WTC11 (cell line): Measurements from ENCODE around the gene SLC24A4. TPM values are rescaled to one million over a fixed set of nuclear protein-coding genes. Genes with fewer than 3 reads are reported as not detected.

ENCODE experiments used
- ATAC-seq: fragments of 200-7000 bp; cut with Tn5 transposase; 2 replicates; pipeline ENCODE4 v1.10.0; 2021; ENCODE audit warnings: mild to moderate bottlenecking, moderate library complexity
- CTCF ChIA-PET: fragments of 300-600 bp; sonication (Branson Sonifier 250); formaldehyde crosslinking; loops from one replicate; lab custom pipeline; 2021; ENCODE audit warnings: antibody characterized with exemption; lab: Charles Lee
- POLR2A ChIA-PET: fragments of 350-600 bp; sonication (Branson Sonifier 250); formaldehyde crosslinking; loops from one replicate; lab custom pipeline; 2021; ENCODE audit warnings: antibody characterized with exemption; lab: Charles Lee
- DNase-seq: peaks from one replicate; pipeline ENCODE4 v3.0.0; 2021; ENCODE audit warnings: low spot score
- H3K27ac Mint-ChIP-seq: 2 replicates; pipeline ENCODE4 v1.8.0; 2021; ENCODE audit warnings: mixed read lengths
- H3K27me3 Mint-ChIP-seq: 2 replicates; pipeline ENCODE4 v1.8.0; 2021; ENCODE audit warnings: low read depth, mild to moderate bottlenecking, moderate library complexity, mixed read lengths
- H3K36me3 Mint-ChIP-seq: 2 replicates; pipeline ENCODE4 v1.8.0; 2021; ENCODE audit warnings: mixed read lengths
- H3K4me1 Mint-ChIP-seq: 2 replicates; pipeline ENCODE4 v1.8.0; 2022; ENCODE audit warnings: mixed read lengths
- H3K4me3 Mint-ChIP-seq: 2 replicates; pipeline ENCODE4 v1.8.0; 2021; ENCODE audit warnings: mild to moderate bottlenecking, moderate library complexity, mixed read lengths
- H3K9me3 Mint-ChIP-seq: 2 replicates; pipeline ENCODE4 v1.8.0; 2021; ENCODE audit warnings: mixed read lengths
- CREB1 ChIP-seq: sonication (generic); formaldehyde crosslinking; IDR thresholded peaks from 2 replicates; pipeline ENCODE4 v1.8.0; 2023; ENCODE audit warnings: mild to moderate bottlenecking, missing genetic modification reagents
- GRHL2 ChIP-seq: fragments of 250-450 bp; sonication (Bioruptor Pico); IDR thresholded peaks from 2 replicates; pipeline ENCODE4 v1.8.0; 2022; ENCODE audit warnings: mild to moderate bottlenecking, moderate library complexity; ENCODE audit not compliant: insufficient replicate concordance, severe bottlenecking
- IRF2 ChIP-seq: sonication (generic); formaldehyde crosslinking; IDR thresholded peaks from 2 replicates; pipeline ENCODE4 v1.8.0; 2022; ENCODE audit warnings: low read depth, missing genetic modification reagents, borderline replicate concordance
- MXD4 ChIP-seq: fragments of 250-450 bp; sonication (Bioruptor Pico); IDR thresholded peaks from 2 replicates; pipeline ENCODE4 v1.8.0; 2021; ENCODE audit warnings: mild to moderate bottlenecking, moderate library complexity, borderline replicate concordance
- NFATC4 ChIP-seq: fragments of 250-450 bp; sonication (Bioruptor Pico); IDR thresholded peaks from 2 replicates; pipeline ENCODE4 v1.9.0; 2021; ENCODE audit warnings: mild to moderate bottlenecking
- NFE2L1 ChIP-seq: sonication (generic); formaldehyde crosslinking; IDR thresholded peaks from 2 replicates; pipeline ENCODE4 v1.8.1; 2023; ENCODE audit warnings: missing genetic modification reagents
- SMAD4 ChIP-seq: sonication (generic); formaldehyde crosslinking; IDR thresholded peaks from 2 replicates; pipeline ENCODE4 v1.8.0; 2022; ENCODE audit warnings: mild to moderate bottlenecking, missing genetic modification reagents
- SP1 ChIP-seq: sonication (generic); formaldehyde crosslinking; conservative IDR thresholded peaks from 2 replicates; pipeline ENCODE4 v1.8.1; 2022; ENCODE audit warnings: missing genetic modification reagents
- ZNF138 ChIP-seq: sonication (generic); formaldehyde crosslinking; conservative IDR thresholded peaks from 2 replicates; pipeline ENCODE4 v1.8.1; 2022; ENCODE audit warnings: mild to moderate bottlenecking, moderate library complexity, missing genetic modification reagents
- ZNF219 ChIP-seq: sonication (generic); formaldehyde crosslinking; IDR thresholded peaks from 2 replicates; pipeline ENCODE4 v1.8.0; 2023; ENCODE audit warnings: missing genetic modification reagents, mild to moderate bottlenecking, borderline replicate concordance
- total RNA-seq: library from RNA; stranded (reverse); gene quantifications from 3 replicates; pipeline ENCODE4 v1.2.3, GENCODE V29; 2021
- TF ChIP-seq, protein P1 (sequence below): fragments of 200-600 bp; IDR thresholded peaks from 2 replicates; pipeline ENCODE4 v1.8.0; 2022; ENCODE audit warnings: antibody characterized with exemption
- TF ChIP-seq, protein P2 (sequence below): fragments of 250-450 bp; sonication (Bioruptor Pico); IDR thresholded peaks from 2 replicates; pipeline ENCODE4 v1.9.0; 2021; ENCODE audit warnings: mild to moderate bottlenecking, borderline replicate concordance
- TF ChIP-seq, protein P3 (sequence below): sonication (generic); formaldehyde crosslinking; IDR thresholded peaks from 2 replicates; pipeline ENCODE4 v1.8.0; 2022; ENCODE audit warnings: mild to moderate bottlenecking, missing genetic modification reagents
- TF ChIP-seq, protein P4 (sequence below): sonication (generic); formaldehyde crosslinking; IDR thresholded peaks from 2 replicates; pipeline ENCODE4 v1.8.0; 2022; ENCODE audit warnings: missing genetic modification reagents
- TF ChIP-seq, protein P5 (sequence below): sonication (generic); formaldehyde crosslinking; IDR thresholded peaks from 2 replicates; pipeline ENCODE4 v1.8.1; 2023; ENCODE audit warnings: mild to moderate bottlenecking, moderate library complexity, missing genetic modification reagents
- TF ChIP-seq, protein P6 (sequence below): fragments of 250-450 bp; sonication (Bioruptor Pico); IDR thresholded peaks from 2 replicates; pipeline ENCODE4 v1.9.0; 2021; ENCODE audit warnings: mild to moderate bottlenecking

The SLC24A4 gene
- total RNA-seq, 1 experiment from 2014 or later: 0.90 TPM

DNA sequence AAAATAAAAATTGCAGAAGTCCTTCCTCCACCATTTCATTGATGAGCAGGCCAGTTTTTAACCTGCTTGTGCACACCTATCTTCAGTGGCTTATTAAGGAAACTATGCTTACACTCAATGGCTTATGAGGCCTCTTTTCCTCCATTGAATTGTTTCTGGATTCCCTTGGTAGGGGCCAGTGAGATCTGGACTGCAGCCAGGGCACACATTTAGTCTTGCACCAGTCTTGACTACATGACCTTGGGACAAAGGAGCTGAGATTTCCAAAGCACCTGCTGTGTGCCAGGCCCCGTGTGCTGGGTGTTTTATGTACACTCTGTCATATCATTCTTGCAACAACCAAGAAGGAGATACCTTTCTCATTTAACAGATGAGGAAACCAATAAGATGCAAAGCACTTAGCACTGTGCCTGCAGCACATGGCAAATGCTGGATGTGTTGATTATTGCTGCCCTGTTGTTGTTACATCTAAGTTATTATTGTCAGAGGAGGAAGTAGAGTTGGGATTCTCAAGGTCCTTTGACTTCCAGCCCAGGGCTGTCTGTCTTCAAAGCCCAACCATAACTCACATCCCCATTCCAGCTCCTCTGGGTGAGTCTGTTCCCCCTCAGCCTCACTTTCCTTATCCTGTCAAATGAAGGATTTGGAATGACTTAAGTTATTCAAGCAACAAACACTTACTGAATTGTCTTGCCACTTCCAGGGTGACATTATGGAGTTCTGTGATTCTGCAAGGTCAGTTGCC is 159.0 kb downstream of the SLC24A4 start:
- ATAC-seq: no peak
- no peak overlapping the region for H3K4me3 Mint-ChIP-seq
- ChIA-PET POLR2A (no interaction called here), CTCF (interaction anchor here (1.5 kb wide), 1 partner anchor 205 kb away, joined by 4 read pairs; no protein-coding TSS in a partner anchor)
- peaks cover 20% of the 10 kb centered on the region for H3K9me3 Mint-ChIP-seq
- no peak overlapping the region for H3K27ac Mint-ChIP-seq
- no peak for DNase-seq
- H3K36me3 Mint-ChIP-seq: no peaks in the 10 kb centered on the region
- TF ChIP-seq IRF2 (no peak), GRHL2 (CRISPR knock-in tag) (no peak), ZNF138 (CRISPR knock-in tag) (no peak), SP1 (CRISPR knock-in tag) (no peak), NFATC4 (CRISPR knock-in tag) (no peak)
- TF ChIP-seq, protein P1, sequence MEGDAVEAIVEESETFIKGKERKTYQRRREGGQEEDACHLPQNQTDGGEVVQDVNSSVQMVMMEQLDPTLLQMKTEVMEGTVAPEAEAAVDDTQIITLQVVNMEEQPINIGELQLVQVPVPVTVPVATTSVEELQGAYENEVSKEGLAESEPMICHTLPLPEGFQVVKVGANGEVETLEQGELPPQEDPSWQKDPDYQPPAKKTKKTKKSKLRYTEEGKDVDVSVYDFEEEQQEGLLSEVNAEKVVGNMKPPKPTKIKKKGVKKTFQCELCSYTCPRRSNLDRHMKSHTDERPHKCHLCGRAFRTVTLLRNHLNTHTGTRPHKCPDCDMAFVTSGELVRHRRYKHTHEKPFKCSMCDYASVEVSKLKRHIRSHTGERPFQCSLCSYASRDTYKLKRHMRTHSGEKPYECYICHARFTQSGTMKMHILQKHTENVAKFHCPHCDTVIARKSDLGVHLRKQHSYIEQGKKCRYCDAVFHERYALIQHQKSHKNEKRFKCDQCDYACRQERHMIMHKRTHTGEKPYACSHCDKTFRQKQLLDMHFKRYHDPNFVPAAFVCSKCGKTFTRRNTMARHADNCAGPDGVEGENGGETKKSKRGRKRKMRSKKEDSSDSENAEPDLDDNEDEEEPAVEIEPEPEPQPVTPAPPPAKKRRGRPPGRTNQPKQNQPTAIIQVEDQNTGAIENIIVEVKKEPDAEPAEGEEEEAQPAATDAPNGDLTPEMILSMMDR: no peak
- TF ChIP-seq, protein P2, sequence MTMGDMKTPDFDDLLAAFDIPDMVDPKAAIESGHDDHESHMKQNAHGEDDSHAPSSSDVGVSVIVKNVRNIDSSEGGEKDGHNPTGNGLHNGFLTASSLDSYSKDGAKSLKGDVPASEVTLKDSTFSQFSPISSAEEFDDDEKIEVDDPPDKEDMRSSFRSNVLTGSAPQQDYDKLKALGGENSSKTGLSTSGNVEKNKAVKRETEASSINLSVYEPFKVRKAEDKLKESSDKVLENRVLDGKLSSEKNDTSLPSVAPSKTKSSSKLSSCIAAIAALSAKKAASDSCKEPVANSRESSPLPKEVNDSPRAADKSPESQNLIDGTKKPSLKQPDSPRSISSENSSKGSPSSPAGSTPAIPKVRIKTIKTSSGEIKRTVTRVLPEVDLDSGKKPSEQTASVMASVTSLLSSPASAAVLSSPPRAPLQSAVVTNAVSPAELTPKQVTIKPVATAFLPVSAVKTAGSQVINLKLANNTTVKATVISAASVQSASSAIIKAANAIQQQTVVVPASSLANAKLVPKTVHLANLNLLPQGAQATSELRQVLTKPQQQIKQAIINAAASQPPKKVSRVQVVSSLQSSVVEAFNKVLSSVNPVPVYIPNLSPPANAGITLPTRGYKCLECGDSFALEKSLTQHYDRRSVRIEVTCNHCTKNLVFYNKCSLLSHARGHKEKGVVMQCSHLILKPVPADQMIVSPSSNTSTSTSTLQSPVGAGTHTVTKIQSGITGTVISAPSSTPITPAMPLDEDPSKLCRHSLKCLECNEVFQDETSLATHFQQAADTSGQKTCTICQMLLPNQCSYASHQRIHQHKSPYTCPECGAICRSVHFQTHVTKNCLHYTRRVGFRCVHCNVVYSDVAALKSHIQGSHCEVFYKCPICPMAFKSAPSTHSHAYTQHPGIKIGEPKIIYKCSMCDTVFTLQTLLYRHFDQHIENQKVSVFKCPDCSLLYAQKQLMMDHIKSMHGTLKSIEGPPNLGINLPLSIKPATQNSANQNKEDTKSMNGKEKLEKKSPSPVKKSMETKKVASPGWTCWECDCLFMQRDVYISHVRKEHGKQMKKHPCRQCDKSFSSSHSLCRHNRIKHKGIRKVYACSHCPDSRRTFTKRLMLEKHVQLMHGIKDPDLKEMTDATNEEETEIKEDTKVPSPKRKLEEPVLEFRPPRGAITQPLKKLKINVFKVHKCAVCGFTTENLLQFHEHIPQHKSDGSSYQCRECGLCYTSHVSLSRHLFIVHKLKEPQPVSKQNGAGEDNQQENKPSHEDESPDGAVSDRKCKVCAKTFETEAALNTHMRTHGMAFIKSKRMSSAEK (CRISPR knock-in tag): no peak
- H3K27me3 Mint-ChIP-seq: no peaks in the 10 kb centered on the region
- H3K4me1 Mint-ChIP-seq: peaks cover 8% of the 10 kb centered on the region

DNA sequence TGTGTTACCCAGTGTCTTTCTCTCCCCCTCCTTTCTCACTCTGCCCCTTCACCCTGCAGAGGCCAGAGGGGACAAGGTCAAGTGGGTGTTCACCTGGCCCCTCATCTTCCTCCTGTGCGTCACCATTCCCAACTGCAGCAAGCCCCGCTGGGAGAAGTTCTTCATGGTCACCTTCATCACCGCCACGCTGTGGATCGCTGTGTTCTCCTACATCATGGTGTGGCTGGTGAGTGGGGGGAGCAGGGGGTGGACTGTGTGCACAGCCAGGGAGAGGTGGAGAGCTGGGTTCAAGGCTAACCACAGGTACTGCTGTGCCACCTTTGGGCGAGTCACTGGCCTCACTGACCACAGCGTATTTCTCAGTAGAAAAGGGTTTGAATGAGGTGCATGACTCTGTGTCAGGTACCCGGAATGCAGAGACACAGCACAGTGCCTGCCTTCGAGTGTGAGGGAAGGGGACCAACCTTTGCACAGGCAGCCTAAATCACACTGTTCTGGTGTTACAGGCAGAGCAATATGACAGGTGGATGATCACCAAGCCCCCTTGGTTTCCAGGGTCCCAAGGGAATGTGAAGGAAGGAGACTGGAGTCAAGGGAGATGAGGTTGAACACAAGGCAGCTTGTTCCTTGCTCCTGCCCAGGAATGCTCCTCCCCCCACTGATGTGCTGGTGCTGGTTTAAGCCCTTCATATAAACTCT is 159.8 kb downstream of the SLC24A4 start:
- no peak overlapping the region for H3K4me3 Mint-ChIP-seq
- peaks cover 16% of the 10 kb centered on the region for H3K4me1 Mint-ChIP-seq
- H3K27me3 Mint-ChIP-seq: no peaks in the 10 kb centered on the region; the same call in 1 of the 2 replicates
- no peak overlapping the region for H3K27ac Mint-ChIP-seq
- CTCF ChIA-PET: interaction anchor here (0.9 kb wide), 1 partner anchor 204 kb away, joined by 3 read pairs; no protein-coding TSS in a partner anchor
- no peaks in the 10 kb centered on the region for H3K36me3 Mint-ChIP-seq
- ATAC-seq (no peak), DNase-seq (no peak)
- POLR2A ChIA-PET: no interaction called here
- peaks cover 20% of the 10 kb centered on the region for H3K9me3 Mint-ChIP-seq
- TF ChIP-seq, protein P3, sequence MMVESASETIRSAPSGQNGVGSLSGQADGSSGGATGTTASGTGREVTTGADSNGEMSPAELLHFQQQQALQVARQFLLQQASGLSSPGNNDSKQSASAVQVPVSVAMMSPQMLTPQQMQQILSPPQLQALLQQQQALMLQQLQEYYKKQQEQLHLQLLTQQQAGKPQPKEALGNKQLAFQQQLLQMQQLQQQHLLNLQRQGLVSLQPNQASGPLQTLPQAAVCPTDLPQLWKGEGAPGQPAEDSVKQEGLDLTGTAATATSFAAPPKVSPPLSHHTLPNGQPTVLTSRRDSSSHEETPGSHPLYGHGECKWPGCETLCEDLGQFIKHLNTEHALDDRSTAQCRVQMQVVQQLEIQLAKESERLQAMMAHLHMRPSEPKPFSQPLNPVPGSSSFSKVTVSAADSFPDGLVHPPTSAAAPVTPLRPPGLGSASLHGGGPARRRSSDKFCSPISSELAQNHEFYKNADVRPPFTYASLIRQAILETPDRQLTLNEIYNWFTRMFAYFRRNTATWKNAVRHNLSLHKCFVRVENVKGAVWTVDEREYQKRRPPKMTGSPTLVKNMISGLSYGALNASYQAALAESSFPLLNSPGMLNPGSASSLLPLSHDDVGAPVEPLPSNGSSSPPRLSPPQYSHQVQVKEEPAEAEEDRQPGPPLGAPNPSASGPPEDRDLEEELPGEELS (CRISPR knock-in tag): no peak
- TF ChIP-seq SMAD4 (no peak), MXD4 (CRISPR knock-in tag) (no peak), CREB1 (no peak), NFE2L1 (CRISPR knock-in tag) (no peak), ZNF219 (no peak)
- TF ChIP-seq, protein P4, sequence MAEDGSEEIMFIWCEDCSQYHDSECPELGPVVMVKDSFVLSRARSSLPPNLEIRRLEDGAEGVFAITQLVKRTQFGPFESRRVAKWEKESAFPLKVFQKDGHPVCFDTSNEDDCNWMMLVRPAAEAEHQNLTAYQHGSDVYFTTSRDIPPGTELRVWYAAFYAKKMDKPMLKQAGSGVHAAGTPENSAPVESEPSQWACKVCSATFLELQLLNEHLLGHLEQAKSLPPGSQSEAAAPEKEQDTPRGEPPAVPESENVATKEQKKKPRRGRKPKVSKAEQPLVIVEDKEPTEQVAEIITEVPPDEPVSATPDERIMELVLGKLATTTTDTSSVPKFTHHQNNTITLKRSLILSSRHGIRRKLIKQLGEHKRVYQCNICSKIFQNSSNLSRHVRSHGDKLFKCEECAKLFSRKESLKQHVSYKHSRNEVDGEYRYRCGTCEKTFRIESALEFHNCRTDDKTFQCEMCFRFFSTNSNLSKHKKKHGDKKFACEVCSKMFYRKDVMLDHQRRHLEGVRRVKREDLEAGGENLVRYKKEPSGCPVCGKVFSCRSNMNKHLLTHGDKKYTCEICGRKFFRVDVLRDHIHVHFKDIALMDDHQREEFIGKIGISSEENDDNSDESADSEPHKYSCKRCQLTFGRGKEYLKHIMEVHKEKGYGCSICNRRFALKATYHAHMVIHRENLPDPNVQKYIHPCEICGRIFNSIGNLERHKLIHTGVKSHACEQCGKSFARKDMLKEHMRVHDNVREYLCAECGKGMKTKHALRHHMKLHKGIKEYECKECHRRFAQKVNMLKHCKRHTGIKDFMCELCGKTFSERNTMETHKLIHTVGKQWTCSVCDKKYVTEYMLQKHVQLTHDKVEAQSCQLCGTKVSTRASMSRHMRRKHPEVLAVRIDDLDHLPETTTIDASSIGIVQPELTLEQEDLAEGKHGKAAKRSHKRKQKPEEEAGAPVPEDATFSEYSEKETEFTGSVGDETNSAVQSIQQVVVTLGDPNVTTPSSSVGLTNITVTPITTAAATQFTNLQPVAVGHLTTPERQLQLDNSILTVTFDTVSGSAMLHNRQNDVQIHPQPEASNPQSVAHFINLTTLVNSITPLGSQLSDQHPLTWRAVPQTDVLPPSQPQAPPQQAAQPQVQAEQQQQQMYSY (CRISPR knock-in tag): no peak
- TF ChIP-seq, protein P5, sequence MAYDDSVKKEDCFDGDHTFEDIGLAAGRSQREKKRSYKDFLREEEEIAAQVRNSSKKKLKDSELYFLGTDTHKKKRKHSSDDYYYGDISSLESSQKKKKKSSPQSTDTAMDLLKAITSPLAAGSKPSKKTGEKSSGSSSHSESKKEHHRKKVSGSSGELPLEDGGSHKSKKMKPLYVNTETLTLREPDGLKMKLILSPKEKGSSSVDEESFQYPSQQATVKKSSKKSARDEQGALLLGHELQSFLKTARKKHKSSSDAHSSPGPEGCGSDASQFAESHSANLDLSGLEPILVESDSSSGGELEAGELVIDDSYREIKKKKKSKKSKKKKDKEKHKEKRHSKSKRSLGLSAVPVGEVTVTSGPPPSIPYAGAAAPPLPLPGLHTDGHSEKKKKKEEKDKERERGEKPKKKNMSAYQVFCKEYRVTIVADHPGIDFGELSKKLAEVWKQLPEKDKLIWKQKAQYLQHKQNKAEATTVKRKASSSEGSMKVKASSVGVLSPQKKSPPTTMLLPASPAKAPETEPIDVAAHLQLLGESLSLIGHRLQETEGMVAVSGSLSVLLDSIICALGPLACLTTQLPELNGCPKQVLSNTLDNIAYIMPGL (CRISPR knock-in tag): no peak
- TF ChIP-seq, protein P6, sequence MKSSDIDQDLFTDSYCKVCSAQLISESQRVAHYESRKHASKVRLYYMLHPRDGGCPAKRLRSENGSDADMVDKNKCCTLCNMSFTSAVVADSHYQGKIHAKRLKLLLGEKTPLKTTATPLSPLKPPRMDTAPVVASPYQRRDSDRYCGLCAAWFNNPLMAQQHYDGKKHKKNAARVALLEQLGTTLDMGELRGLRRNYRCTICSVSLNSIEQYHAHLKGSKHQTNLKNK (CRISPR knock-in tag): no peak
